T-helper 1 cell treated with Interleukin-12 subunit alpha and Interleukin-12 subunit beta and Interleukin-4 antibody, amounts not matched to agents 30 μg/mL and 1 μg/mL, for 36 hours (primary cell): ENCODE measurements around the gene MEX3B.
A peak's percentile ranks its signal among the peaks of the same experiment; 100 is the strongest.

Experiments used
- H3K27ac Mint-ChIP-seq: one replicate; pipeline ENCODE4 v1.8.0; 2021; ENCODE audit warnings: mild to moderate bottlenecking, mixed read lengths
- H3K27me3 Mint-ChIP-seq: one replicate; pipeline ENCODE4 v1.8.0; 2021; ENCODE audit warnings: low read depth, mixed read lengths
- H3K36me3 Mint-ChIP-seq: one replicate; pipeline ENCODE4 v1.8.0; 2021; ENCODE audit warnings: low read depth, mixed read lengths
- H3K4me1 Mint-ChIP-seq: one replicate; pipeline ENCODE4 v1.8.0; 2021; ENCODE audit warnings: low read depth, mixed read lengths
- H3K4me3 Mint-ChIP-seq: one replicate; pipeline ENCODE4 v1.8.0; 2021; ENCODE audit warnings: mild to moderate bottlenecking, moderate library complexity, mixed read lengths
- H3K9me3 Mint-ChIP-seq: one replicate; pipeline ENCODE4 v1.8.0; 2021; ENCODE audit warnings: mixed read lengths

The MEX3B gene

GRCh38 chr15:82060817-82061216 is 15.0 kb upstream of the MEX3B start:
- Mint-ChIP-seq H3K27me3 (peaks cover 49% of the 10 kb centered on the region), H3K36me3 (no peaks in the 10 kb centered on the region), H3K4me3 (no peak overlapping the region), H3K27ac (no peak overlapping the region), H3K4me1 (no peaks in the 10 kb centered on the region), H3K9me3 (no peaks in the 10 kb centered on the region)

GRCh38 chr15:82058517-82059204 is 12.8 kb upstream of the MEX3B start:
- Mint-ChIP-seq H3K27me3 (peaks cover 49% of the 10 kb centered on the region), H3K9me3 (no peaks in the 10 kb centered on the region), H3K4me3 (no peak overlapping the region)

GRCh38 chr15:82058026-82058425 is 12.2 kb upstream of the MEX3B start:
- H3K9me3 Mint-ChIP-seq: no peaks in the 10 kb centered on the region
- no peak overlapping the region for H3K27ac Mint-ChIP-seq
- no peak overlapping the region for H3K4me3 Mint-ChIP-seq
- H3K27me3 Mint-ChIP-seq: peaks cover 49% of the 10 kb centered on the region
- H3K4me1 Mint-ChIP-seq: no peaks in the 10 kb centered on the region
- H3K36me3 Mint-ChIP-seq: no peaks in the 10 kb centered on the region

More at GRCh38 chr15:82058517-82059204, 12.8 kb upstream of the MEX3B start:
- Mint-ChIP-seq H3K27ac (no peak overlapping the region), H3K4me1 (no peaks in the 10 kb centered on the region), H3K36me3 (no peaks in the 10 kb centered on the region)

- H3K4me1 Mint-ChIP-seq: no peaks in the 10 kb centered on the region
- no peak overlapping the region for H3K4me3 Mint-ChIP-seq
- H3K36me3 Mint-ChIP-seq: no peaks in the 10 kb centered on the region
- H3K27me3 Mint-ChIP-seq: peaks cover 43% of the 10 kb centered on the region
- H3K27ac Mint-ChIP-seq: no peak overlapping the region
- no peaks in the 10 kb centered on the region for H3K9me3 Mint-ChIP-seq
These were observed 11.4 kb upstream of the MEX3B start for GRCh38 chr15:82056958-82057823.

DNA sequence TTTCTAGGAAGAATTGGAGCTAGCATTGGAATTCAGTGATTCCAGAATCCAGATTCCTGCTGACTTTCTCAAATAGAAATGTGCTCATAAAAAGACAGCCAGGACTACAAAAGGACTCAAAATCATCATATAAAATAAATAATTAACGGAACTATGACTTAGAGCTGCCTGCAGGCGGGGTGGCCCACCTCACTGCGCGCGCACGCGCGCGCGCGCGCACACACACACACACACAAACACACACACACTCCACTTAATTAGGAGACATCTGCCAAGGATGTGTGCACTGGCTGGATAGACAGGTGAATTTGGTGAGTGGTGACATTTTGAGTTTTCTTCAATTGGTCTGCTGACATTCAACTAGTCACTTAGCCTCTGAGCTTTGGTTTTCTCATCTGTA is 6.9 kb upstream of the MEX3B start:
- Mint-ChIP-seq H3K36me3 (no peaks in the 10 kb centered on the region), H3K4me3 (no peak overlapping the region), H3K9me3 (no peaks in the 10 kb centered on the region), H3K27me3 (peaks cover 50% of the 10 kb centered on the region), H3K27ac (no peak overlapping the region), H3K4me1 (no peaks in the 10 kb centered on the region)

DNA sequence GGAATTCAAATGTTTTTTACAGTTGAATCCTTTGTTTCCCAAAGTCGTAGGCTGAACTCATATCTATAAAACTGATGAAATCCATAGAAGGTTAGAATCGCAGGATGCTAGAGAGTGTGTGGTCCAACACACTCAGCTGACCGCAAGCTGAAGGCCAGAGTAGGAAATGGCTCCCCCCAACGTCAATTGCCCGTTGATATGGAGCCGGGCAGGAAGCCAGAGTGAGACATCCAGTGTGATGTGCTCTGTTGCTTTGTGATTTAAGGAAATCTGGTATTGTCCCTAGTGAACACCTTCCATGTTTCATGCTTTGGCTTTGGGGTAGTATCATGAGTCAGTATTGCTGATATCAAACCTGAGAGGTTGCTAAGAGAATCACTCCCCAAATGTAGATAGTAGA is 5.8 kb upstream of the MEX3B start:
- H3K36me3 Mint-ChIP-seq: no peaks in the 10 kb centered on the region
- no peak overlapping the region for H3K4me3 Mint-ChIP-seq
- H3K9me3 Mint-ChIP-seq: no peaks in the 10 kb centered on the region
- H3K27me3 Mint-ChIP-seq: peaks cover 44% of the 10 kb centered on the region
- no peak overlapping the region for H3K27ac Mint-ChIP-seq
- no peaks in the 10 kb centered on the region for H3K4me1 Mint-ChIP-seq

- Mint-ChIP-seq H3K4me3 (no peak overlapping the region), H3K36me3 (no peaks in the 10 kb centered on the region), H3K27me3 (peaks cover 42% of the 10 kb centered on the region), H3K27ac (no peak overlapping the region), H3K9me3 (no peaks in the 10 kb centered on the region), H3K4me1 (peaks cover 5% of the 10 kb centered on the region)
These were observed 3.0 kb upstream of the MEX3B start for GRCh38 chr15:82048811-82049210.

DNA sequence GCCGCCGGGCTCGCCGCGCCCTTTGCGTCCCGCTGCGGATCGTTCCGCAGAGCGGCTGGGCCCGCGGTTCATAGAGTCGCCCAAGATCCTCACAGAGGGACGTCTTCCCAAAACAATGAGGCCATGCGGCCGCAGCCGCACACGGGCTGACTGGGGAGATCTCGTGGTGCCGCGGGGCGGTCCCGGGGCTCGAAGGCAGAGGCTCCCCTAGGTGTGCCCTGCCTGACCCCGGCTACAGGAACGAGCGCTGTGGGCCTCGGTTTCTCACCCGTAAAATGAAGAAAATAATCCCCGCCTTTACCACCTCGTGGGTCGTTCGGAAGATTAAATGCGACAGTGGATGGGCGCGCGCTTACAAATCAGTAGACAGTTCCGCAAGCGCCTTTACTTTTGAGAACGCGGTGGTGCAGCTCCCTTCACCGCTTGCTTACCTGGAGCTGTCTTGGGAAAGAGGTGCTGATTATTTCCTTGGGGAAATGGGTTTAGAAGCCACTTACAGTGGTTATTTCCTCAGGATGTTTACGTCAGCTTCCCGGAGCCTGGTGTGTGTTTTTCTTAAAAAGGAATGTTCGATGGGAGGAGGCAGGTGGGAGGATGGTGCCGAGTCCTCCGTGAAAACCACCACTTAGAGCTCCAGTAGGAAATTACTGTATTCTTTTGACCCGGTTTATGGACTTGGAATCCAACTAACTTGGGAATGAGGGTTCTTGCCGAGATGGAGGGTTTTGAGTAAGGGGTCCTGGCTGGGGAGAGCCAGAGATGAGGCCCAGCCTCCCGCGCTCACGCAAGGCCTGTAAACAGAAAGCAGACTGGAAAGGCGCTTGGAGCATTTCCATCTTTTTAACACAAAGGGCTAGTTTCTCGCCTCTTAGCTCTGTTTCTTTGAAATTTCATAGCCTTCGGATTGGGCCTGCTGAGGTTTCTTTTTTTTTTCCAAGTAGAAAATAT is 1.9 kb upstream of the MEX3B start:
- Mint-ChIP-seq H3K4me3 (peak overlapping the region; percentile 72), H3K9me3 (no peaks in the 10 kb centered on the region), H3K36me3 (no peaks in the 10 kb centered on the region), H3K4me1 (peaks cover 5% of the 10 kb centered on the region), H3K27me3 (peaks cover 47% of the 10 kb centered on the region), H3K27ac (no peak overlapping the region)

- H3K36me3 Mint-ChIP-seq: no peaks in the 10 kb centered on the region
- H3K4me1 Mint-ChIP-seq: peaks cover 5% of the 10 kb centered on the region
- no peaks in the 10 kb centered on the region for H3K9me3 Mint-ChIP-seq
- H3K27ac Mint-ChIP-seq: peak overlapping the region; percentile 77
- H3K4me3 Mint-ChIP-seq: peak overlapping the region; percentile 90
- H3K27me3 Mint-ChIP-seq: peaks cover 46% of the 10 kb centered on the region
These were observed 1.0 kb upstream of the MEX3B start for GRCh38 chr15:82046666-82047452.

DNA sequence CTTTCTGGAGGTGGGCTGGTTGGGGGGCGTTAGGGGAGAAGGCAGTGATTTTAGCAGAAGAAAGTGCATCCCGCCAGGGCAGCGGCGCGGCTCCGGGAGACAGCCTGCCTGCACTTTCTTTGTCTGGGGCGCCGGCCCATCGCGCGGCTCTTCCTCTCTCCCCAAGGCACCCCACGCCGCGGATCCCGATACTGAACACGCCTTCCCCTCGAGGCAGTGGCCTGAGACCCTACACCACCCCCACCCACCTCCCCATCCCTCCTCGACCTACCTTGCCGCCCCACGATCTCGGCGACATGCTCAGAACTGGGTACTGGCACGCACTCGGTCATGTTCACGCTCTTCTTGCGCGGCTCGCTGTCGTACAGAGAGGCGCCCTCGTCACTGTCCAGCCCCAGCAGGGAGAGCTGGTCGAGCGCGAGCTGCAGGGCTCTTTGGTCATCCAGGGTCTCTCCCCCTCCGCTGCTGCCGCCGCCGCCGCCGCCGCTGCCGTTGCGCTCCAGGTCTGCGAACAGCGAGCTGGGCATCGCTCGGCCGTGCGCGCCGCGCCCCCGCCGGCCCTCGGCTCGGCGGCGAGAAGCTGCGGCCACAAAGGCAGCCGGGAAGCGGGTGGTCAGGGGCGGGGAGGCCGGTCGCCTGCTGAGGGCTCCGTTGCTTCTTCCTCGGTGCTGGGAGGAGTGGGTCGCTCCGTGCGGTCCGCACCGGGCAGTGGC is 483 bp downstream of the MEX3B start:
- no peaks in the 10 kb centered on the region for H3K9me3 Mint-ChIP-seq
- no peaks in the 10 kb centered on the region for H3K36me3 Mint-ChIP-seq
- H3K27me3 Mint-ChIP-seq: peaks cover 38% of the 10 kb centered on the region
- H3K27ac Mint-ChIP-seq: peak overlapping the region; percentile 55
- H3K4me3 Mint-ChIP-seq: peak overlapping the region; percentile 90
- H3K4me1 Mint-ChIP-seq: peaks cover 5% of the 10 kb centered on the region

GRCh38 chr15:82044373-82045178 is 1.2 kb downstream of the MEX3B start:
- H3K36me3 Mint-ChIP-seq: no peaks in the 10 kb centered on the region
- no peak overlapping the region for H3K27ac Mint-ChIP-seq
- H3K27me3 Mint-ChIP-seq: peaks cover 32% of the 10 kb centered on the region
- H3K9me3 Mint-ChIP-seq: no peaks in the 10 kb centered on the region
- H3K4me1 Mint-ChIP-seq: peaks cover 5% of the 10 kb centered on the region
- H3K4me3 Mint-ChIP-seq: peak overlapping the region; percentile 77

- peak overlapping the region; percentile 77 for H3K4me3 Mint-ChIP-seq
- H3K9me3 Mint-ChIP-seq: no peaks in the 10 kb centered on the region
- H3K27ac Mint-ChIP-seq: no peak overlapping the region
- H3K27me3 Mint-ChIP-seq: peaks cover 25% of the 10 kb centered on the region
- H3K36me3 Mint-ChIP-seq: no peaks in the 10 kb centered on the region
- peaks cover 5% of the 10 kb centered on the region for H3K4me1 Mint-ChIP-seq
These were observed 1.9 kb downstream of the MEX3B start for GRCh38 chr15:82043796-82044372.
